GM21825 (cell line): ENCODE data around the gene PLA2G4F.

Experiments used
- ATAC-seq: cut with Tn5 transposase; IDR thresholded peaks from one replicate; pipeline ENCODE4 v1.9.1; 2021; ENCODE audit warnings: mild to moderate bottlenecking, moderate library complexity; ENCODE audit not compliant: unreplicated experiment

PLA2G4F gene

DNA sequence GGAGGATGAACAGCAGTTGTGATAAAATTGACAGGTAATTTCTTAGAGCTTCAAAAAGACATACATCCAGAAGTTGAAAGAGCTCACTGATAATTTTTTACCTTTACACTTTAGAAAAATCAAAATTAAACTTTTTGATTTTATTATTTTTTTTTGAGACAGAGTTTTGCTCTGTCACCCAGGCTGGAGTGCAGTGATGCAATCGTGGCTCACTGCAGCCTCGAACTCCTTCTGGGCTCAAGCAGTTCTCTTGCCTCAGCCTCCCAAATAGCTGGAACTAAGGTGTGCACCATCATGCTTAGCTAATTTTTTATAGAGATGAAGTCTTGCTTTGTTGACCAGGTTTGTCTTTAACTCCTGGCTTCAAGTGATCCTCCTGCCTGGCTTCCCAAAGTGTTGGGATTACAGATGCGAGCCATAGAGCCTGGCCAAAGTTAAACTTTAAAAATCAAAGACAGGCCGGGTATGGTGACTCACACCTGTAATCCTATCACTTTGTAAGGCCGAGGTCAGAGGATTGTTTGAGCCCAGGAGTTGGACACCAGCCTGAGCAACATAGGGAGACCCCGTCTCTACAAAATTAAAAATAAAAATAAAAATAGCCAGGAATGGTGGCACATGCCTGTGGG lies 21.7 kb downstream of the PLA2G4F start:
- ATAC-seq = no peak

DNA sequence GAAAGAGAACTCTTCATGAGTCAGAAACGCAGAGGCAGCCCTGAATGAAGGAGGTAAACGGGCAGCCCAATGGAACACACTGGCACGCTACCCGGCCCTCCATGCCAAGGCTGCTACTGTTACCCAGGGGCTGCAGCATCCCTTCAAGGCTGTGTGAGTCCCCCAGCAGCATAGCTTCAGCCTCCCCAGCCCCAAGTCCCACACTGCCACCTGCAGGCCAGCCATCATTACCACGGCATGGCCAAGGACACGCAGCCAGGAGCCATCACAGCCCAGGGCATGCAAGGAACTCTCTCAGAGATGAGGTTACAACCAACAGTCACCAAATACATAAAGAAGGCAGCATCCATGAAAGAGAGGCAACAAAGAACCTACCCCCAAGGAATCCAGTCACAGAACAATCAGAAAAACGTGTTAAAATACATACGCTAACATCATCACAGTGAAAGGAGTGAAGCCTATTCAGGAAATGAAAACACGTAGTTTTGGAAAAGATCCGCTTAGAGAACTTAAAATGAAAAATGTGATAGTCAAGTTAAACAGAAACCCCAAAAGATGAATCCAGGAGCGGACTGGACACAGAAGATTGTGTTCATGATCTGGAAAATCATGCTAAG lies 22.4 kb downstream of the PLA2G4F start:
- no peak for ATAC-seq

DNA sequence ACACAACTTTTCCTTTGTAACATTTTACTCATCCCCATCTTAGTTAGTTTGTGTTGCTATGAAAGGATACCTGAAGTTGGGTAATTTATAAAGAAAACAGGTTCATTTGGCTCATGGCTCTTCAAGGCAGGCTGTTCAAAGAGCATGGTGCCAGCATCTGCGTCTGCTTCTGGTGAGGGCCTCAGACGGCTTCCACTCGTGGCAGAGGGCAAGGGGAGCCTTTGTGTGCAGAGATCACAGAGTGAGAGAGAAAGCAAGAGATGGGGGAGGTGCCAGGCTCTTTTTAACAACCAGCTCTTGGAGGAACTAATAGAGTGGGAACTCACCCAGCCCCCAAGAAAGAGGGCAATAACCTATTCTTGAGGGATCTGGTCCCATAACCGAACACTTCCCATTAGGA lies 23.1 kb downstream of the PLA2G4F start:
- no peak for ATAC-seq

DNA sequence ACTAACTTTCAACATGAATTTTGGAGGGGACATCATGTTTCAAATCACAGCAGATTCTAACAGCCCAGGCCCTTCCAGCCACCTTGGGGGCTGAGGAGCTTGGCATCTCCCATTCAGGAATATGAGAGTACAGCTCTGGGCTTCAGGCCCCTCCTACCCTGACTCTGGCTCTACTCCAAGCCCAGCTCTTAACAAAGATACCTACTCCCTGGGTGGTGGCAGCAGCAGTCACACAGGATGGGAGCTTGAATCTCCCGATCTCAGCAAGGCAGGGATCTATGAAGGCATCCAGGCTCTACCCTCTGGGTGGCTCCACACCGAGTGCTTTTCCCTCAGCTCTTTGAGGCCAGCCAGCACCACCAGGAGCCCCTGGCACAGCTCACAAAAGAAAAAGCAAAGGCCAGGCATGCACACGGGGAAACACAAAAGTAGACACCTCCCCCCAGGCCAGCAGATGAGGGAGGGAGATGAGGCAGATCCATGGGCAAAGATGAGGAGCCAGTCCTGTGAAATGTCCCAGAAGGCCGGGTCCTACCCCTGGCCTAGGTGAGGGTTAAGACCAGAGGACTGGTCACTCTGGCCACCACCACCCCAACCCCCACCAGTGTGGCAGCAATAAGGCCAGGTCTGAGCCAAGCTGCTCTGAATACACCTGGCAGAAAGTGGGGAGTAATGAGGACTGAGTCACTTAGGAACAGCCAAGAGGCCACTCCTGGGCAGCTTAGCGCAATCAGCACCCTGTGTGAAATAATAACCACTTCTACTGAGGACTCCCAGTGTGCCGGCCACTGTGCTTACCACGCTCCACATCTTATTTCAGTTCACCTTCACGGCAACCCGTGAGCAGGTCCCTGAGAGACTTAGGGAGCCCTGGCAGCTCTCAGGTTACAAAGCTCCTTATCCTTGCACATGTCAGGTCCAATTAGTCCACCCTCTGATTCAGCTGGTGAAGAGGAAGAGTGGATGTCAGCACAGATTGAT lies 24.3 kb downstream of the PLA2G4F start:
- no peak for ATAC-seq

DNA sequence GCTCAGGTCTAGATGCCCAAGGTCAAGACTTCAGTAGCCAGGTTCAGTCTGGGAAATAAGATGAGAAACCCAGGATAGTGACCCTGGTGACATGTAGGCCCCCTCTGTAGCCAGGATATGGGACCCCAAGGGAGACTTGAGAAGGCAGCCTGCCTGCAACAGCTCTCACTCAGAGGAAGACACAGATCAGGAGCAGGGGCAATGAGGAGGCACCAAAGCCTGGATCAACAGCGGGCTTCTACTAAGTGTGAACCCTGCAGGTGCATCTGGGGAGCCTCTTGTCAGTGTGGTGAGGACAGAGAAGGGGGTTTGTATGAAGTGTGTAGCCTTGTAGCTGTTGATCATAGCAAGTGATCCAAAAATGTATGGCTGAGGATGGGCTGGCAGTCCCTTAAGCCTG lies 25.4 kb downstream of the PLA2G4F start:
- ATAC-seq = no peak

DNA sequence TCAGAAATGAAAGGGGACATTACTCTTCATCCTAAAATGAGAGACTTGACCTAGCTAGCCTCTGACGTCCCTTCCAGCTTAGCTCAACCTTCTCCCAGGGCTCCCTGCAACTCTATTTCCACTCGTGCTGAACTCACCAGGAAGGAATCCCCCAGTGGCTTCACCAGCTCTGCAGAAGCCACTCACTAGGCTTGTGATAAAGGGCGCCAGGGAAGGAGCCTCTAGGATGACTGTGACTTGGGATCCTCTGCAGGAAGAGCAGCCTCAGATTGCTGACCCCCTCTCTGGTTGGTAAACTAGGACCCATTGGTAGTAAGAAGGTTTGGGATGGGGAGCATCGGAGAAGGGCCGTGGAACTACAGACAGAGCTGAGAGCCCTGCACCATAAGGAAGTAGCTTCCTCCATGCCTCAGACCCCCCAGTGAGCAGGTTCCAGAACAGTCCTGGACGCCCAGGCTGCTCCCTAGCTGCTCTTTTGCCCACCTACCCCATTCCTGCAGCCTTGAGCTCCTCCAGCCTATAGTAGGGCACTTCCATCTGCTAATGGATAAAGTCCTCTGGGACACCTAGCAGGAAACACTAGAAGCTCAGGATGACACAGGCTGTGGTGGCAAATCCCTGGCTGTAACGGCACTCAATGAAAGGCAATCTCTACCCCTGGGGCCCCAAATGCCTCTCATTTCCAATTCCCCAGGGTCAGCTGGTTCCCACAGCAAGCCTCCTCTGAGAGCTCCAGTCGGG lies 26.0 kb downstream of the PLA2G4F start:
- ATAC-seq = no peak

DNA sequence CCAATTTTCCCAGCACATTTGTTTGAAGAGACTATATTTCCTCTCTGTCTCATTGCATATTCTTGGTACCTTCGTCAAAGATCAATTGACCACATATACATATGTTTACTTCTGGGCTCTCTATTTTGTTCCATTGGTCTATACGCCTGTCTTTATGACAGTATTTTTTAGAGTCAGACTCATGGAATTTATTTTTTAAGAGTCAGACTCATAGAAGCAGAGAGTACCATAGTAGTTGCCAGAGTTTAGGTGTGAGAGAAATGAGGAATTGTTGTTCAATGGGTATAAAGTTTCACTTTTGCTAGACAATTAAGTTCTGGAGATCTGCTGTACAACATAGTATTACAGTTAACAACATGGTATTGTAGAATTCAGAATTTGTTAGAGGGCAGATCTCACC lies 27.1 kb downstream of the PLA2G4F start:
- no peak for ATAC-seq

DNA sequence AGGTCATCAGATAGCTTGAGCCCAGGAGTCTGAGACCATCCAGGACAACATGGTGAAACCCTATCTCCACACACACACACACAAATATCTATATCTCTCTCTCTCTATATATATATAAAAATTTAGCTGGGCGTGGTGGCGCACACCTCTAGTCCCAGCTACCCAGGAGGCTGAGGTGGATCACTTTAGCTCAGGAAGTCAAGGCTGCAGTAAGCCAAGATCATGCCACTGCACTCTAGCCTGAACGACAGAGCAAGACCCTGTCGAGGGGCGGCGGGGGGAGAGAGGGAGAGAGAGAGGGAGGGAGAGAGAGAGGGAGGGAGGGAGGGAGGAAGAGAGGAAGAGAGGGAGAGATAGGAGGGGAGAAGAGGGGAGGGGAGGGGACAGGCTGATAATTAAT lies 28.0 kb downstream of the PLA2G4F start:
- no peak for ATAC-seq

DNA sequence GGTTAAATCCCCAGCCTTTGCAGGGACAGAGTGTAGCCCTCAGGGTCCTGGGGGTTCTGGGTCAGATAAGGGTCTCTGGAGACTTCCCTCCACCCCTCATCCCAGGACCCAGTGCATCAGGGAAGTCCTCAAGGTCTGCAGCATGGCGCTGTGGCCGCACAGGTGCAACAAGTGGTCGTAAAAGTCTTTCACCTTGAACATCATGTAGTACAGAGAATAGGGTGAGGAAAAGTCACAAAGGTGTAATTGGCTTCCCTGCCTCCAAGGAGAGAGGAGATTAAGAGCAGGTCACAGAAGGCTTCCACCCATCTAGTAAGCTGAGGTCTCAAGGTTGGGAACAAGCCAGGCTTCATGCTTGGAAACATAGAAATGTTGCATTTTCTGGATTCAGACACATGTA lies 32.9 kb downstream of the PLA2G4F start:
- no peak for ATAC-seq

DNA sequence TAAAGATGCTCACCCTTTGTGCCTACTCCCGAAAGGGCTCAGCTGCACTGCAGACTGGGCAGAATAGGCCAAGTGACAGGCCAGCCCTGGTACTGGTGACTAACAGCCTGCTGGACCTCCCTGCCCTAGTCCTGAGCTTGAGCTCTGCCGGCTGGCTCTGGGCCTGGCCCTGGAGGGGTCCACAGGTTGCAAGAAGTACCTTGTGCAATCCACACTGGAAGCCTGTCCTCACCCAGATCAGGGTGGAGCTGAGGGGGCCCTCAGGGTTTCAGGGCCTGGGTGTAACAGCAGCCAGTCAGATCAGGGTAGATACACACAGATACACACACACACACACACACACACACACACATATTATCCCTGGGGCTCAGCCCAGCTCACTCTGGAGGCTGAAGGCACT lies 34.8 kb downstream of the PLA2G4F start:
- no peak for ATAC-seq

DNA sequence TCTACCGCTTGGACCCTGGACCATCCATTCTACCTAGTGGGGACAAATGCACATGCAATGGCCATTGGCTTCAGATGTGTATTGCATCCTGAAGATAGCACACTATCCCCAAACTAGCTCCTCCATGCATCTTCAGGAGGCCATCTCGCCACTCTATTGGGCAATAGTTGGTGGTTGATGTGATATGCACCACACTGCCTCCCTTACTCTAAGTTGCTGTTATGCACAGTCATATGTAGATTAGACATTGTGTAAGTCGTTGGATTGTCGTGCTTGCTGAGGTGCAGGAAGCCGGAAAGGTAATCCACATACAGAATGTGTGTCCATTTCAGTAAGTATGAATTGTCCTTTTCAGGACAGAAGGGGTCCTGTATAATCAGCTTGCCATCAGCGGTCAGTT lies 35.4 kb downstream of the PLA2G4F start:
- ATAC-seq = no peak

DNA sequence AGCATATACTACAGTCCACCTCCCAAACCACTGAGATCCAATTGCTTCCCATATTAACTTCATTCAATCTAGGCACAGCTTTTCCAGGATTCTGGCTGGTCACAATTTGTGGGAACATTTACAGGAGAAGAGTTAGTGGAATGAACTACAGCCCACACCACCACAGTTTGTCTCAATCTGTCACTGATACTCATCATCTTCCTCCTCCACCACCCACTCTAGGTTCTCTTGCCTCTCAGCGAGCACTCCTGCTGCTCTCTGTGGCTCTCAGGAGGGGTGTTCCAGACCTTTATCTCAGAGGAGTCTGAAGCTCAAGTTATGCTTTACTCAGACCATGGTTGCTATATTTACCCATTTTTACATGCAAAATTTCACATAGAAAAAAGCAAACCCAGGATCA lies 36.2 kb downstream of the PLA2G4F start:
- ATAC-seq = no peak

DNA sequence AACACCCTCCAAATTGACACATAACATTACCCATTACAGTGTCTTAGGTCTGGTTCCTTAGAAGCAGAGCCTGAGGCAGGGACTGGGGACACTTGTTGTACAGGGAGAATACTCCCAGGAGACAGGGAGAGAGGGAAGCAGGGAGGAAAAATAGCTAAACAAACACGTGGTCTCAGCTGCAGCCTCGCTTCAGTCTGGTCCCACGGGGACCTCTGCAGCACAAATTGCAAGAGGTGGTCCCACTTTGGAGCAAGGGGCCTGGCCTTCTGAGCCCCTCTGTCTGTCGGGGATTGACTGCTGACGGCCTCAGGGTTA lies 37.0 kb downstream of the PLA2G4F start:
- ATAC-seq = no peak

DNA sequence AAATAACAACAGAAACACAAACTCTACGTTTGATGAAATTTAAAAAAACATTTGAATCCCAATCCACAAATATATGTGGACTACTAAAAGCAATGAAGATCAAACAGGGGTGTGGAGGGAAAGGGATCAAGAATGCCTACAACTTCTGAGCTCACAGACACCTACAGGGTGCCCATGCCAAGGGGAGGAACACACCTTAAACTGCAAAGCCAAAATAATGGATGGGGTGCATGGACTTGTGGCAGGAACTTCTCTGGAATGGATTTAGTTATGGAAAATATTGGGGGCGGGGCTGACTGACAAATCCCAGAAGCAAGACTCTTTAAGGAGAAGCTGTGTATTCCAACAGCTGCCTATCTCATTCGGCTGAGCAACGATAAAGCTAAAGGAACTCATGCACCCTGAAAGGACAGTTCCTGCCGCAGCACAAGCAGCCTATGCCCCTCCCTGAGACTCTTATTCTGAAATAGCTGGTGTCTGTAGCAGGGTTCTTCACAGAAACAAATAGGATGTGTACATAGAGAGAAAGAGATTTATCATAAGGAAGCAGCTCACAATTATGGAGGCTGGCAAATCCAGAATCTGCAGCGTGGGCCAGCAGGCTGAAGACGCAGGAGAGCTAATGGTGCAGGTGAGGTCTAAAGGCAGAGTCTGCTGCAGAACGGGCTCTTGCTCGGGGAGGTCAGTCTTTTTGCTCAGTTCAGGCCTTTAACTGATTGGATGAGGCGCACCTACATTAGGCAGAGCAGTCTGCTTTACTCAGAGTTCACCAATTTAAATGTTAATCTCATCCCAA lies 37.6 kb downstream of the PLA2G4F start:
- no peak for ATAC-seq

DNA sequence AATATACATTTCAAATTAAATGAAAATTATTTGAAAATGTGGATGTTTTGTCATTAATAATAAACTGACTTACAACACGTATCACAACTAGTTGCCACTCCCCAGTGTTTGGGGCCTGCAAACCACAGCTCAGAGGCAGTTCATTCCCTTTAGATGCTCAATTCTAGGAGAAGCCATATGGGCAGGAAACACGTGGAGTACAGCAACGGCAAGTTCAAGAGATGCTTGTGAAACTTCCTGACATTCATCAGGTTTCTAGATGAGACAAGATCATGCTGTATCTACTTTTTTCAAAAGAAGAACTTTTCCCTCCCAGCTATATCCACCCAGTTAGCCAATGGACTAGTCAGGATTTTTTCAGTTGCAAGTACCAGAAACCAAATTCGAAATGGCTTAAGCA lies 44.5 kb downstream of the PLA2G4F start:
- no peak for ATAC-seq

DNA sequence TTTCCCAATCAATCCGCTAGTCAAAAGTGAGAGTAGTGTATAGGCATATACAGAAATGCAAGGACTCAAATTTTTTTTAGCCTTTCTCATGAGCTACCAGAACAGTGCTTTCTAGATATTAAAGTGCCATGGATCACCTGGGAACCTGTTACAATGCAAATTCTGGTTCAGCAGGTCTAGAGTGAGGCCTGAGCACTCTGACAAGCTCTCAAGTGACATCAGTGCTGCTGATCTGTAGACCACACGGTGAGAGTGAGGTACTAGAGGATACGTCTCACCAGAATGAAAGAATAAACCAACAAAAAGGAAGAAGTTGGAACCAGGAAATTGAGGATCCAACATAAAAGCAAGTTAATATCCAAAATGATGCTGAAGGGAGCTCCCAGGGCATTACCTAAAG lies 46.1 kb downstream of the PLA2G4F start:
- no peak for ATAC-seq

DNA sequence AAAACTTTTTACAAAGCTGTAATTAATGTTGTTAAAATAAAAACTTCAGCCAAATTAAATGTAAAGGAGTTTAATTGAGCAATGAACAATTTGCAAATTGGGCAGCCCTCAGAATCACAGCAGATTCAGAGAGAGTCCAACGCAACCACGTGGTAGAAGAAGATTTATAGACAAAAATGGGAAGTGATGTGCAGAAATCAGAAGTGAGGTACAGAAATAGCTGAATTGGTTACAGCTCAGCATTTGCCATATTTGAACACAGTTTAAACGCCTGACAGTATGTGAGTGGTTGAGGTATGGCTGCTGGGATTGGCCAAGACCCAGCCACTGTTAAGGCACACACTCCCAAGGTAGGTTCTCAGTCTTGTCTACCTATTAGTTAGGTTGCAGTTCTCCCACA lies 47.6 kb downstream of the PLA2G4F start:
- ATAC-seq = no peak

DNA sequence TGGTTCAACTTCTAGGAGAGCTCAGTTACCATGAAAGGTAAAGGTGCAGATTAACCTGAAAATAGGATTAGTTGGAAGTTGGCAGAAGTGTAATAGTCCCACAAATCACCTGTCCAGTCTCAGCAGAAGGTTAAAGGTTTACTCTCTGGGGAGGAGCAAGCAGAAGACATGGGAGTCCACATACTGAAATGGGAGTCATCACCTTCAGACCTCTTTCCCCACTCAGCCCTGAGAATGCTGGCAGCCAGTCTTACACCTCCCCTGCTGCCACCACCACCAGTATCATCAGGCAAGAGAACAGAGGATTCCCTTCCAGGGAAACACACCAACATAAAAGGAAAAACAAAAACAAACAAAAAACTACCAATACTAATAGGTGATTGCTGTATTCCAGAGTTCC lies 48.2 kb downstream of the PLA2G4F start:
- ATAC-seq = no peak

DNA sequence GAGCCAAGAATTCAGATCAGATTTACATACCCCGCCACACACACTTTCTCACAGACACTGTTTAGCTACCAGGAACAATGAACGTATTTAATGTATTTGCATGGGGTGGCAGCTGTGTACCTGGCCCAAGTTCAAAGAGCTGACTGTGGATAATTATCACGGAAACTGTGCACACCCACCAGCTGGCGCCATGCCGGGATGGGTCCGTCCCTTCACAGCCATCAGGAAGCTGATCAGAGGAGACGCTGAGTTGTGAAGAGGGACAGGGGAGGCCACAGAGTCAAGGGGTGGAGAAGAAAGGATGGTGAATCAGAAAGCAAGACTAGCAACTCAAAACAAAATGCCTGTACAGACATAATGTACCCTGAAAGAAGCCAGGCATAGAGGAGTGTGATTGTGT lies 49.0 kb downstream of the PLA2G4F start:
- no peak for ATAC-seq

DNA sequence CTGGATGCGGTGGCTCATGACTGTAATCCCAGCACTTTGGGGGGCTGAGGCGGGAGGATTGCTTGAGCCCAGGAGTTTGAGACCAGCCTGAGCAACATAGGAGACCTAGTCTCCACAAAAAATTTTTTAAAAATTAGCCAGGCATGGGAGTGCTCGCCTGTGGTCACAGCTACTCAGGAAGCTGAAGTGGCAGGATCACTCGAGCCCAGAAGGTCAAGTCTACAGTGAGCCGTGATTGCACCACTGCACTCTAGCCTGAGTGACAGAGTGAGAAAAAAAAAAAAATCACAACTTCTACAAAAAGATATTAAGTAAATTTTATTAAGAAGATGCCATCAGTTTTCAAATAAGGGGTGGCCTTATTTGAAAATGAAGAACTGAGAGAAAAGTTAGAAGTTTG lies 50.1 kb downstream of the PLA2G4F start:
- no peak for ATAC-seq
